ENCODE results near the gene UQCC3. TPM values are rescaled to one million over a fixed set of nuclear protein-coding genes. Genes with fewer than 3 reads are reported as not detected.

Gene UQCC3
- total and polyA plus RNA-seq, 2 of the 13 experiments (the other 11 are each of a cell fraction or from before 2014, with no cell fraction given): 7.7 to 16.0 TPM

GRCh38 chr11:62680825-62681240, 9.4 kb downstream of the UQCC3 start:
- BruUV-seq (replicated peaks): no TSS peak
- intact Hi-C loops (cut with micrococcal nuclease; ENCODE audit: unreplicated experiment): no loop called here
- DNase-seq (ENCODE audit: low spot score): peak; percentile 80
- Histone ChIP-seq H3K27me3 (ENCODE audit: control insufficient read depth in 1 of 2, insufficient read depth in 2 of 2, low read length in 2 of 2) (no peaks in the 10 kb centered on the region), H3K36me3 (replicated peaks in 1 of 2; ENCODE audit: control insufficient read depth in 1 of 2, insufficient read depth in 2 of 2, low read length in 2 of 2) (0 out of 5 replicates have a peak, but pooled peaks cover 0 to 4% of the 10 kb centered on the region in 2 experiments), H3K4me3 (replicated peaks in 1 of 3; ENCODE audit: insufficient read depth in 1 of 3, low read depth in 2 of 3, low read length in 3 of 3) (peak overlapping the region; percentile 8 to 58 (median 25); a peak in 5 of 6 replicates), H3K9ac (ENCODE audit: insufficient read depth, low read depth, low read length) (peak overlapping the region; percentile 56), H3K9me3 (ENCODE audit: low read length) (no peaks in the 10 kb centered on the region), H4K20me1 (ENCODE audit: insufficient read depth, low read length) (no peaks in the 10 kb centered on the region), H2AFZ (ENCODE audit: low read length) (peak overlapping the region; percentile 78), H3K4me1 (ENCODE audit: insufficient read depth, low read length) (peaks cover 37% of the 10 kb centered on the region), H3K27ac (ENCODE audit: extremely low read length, insufficient read depth, low read length) (peak overlapping the region; percentile 36), H3K4me2 (ENCODE audit: low read depth, low read length) (peak overlapping the region; percentile 86), H3K79me2 (ENCODE audit: insufficient read depth, low read length) (peaks cover 8% of the 10 kb centered on the region)
- POLR2A ChIA-PET: interaction anchor here (0.7 to 3.6 kb wide), 19 partner anchors 9 to 176 kb away, joined by 3 to 54 read pairs (median 8); partner anchors contain the start of genes B3GAT3, C11orf98, CSKMT and EEF1G
- peak; percentile 95 for ATAC-seq
- CTCF ChIA-PET (ENCODE audit: low intra/inter-chr PET ratio, low total read pairs): interaction anchor here (1.3 kb wide), 1 partner anchor 14 kb away, joined by 9 read pairs; no protein-coding TSS in a partner anchor
- FAIRE-seq: peak; percentile 99
- WGBS (ENCODE audit: low lambda C conversion rate): 2% methylated on average over 4 of the region's 4 CpGs
- in situ Hi-C loops (cut with HindIII; ENCODE audit: extremely low pct_ligation_motif_present, low pct_unique_long_range_greater_than_20kb): no loop called here
- TF ChIP-seq POLR2AphosphoS2 (IDR thresholded peaks at IDR 0.05; ENCODE audit: low read depth, low read length) (no peak), POLR2G (IDR thresholded peaks at IDR 0.05; ENCODE audit: low read depth, low read length) (peak; percentile 49; the same call in 1 of the 2 replicates), GABPA (IDR thresholded peaks at IDR 0.05; ENCODE audit: low read depth, low read length) (no peak), GABPA (CRISPR knock-in tag; IDR thresholded peaks at IDR 0.05; ENCODE audit: low read depth) (0 out of 2 replicates have a peak, but pooled peaks have one; percentile 35), NCOA2 (CRISPR knock-in tag; IDR thresholded peaks at IDR 0.05) (0 out of 2 replicates have a peak, but pooled peaks have one; percentile 27), HOXA5 (CRISPR knock-in tag; IDR thresholded peaks at IDR 0.05) (0 out of 2 replicates have a peak, but pooled peaks have one; percentile 60), IRF2 (CRISPR knock-in tag; IDR thresholded peaks at IDR 0.05) (peak; percentile 45; the same call in 1 of the 2 replicates), HIC2 (CRISPR knock-in tag; IDR thresholded peaks at IDR 0.05; ENCODE audit: low read depth) (0 out of 2 replicates have a peak, but pooled peaks have one; percentile 30), RAD21 (CRISPR knock-in tag; IDR thresholded peaks at IDR 0.05) (peak; percentile 42; the same call in 1 of the 2 replicates), MEIS2 (CRISPR knock-in tag; IDR thresholded peaks at IDR 0.05) (0 out of 2 replicates have a peak, but pooled peaks have one; percentile 39), GPN1 (CRISPR knock-in tag; IDR thresholded peaks at IDR 0.05; ENCODE audit: borderline replicate concordance) (no peak), POLR2A (IDR thresholded peaks at IDR 0.05; ENCODE audit: insufficient read depth in 1 of 2, low read depth in 2 of 2, low read length in 2 of 2) (0 out of 4 replicates have a peak, but pooled peaks of 1 of the 2 experiments have one; percentile 39), ZFX (CRISPR knock-in tag; IDR thresholded peaks at IDR 0.05; ENCODE audit: low read depth) (peak; percentile 51; the same call in 1 of the 2 replicates), SMC3 (IDR thresholded peaks at IDR 0.05; ENCODE audit: low read length) (peak; percentile 69), CEBPG (CRISPR knock-in tag; IDR thresholded peaks at IDR 0.05) (peak; percentile 79), ZNF510 (CRISPR knock-in tag; IDR thresholded peaks at IDR 0.05; ENCODE audit: low read depth) (no peak), MXD4 (CRISPR knock-in tag; IDR thresholded peaks at IDR 0.05) (no peak), PHF8 (CRISPR knock-in tag; IDR thresholded peaks at IDR 0.05) (0 out of 2 replicates have a peak, but pooled peaks have one; percentile 34), MAZ (IDR thresholded peaks at IDR 0.05; ENCODE audit: borderline replicate concordance, low read depth, low read length) (no peak), MAZ (CRISPR knock-in tag; IDR thresholded peaks at IDR 0.05; ENCODE audit: low read depth) (peak; percentile 32; the same call in 1 of the 2 replicates), HMGXB4 (CRISPR knock-in tag; IDR thresholded peaks at IDR 0.05; ENCODE audit: borderline replicate concordance in 1 of 2, low read depth in 1 of 2) (peak in 1 of 2 experiments; percentile 81; a peak in 1 of 4 replicates)
